Right lobe of liver (tissue), 4 donors: ENCODE measurements around the gene ART3.
"Not testable (repeated sequence)": the region's sequence is repeated elsewhere in the genome, so short reads cannot be mapped to it uniquely, and the experiment has no call there.

ENCODE experiments used
- CTCF ChIP-seq, 4 donors: fragments of 200-600 bp in 3 of 4; fragments of 450-650 bp in 1 of 4; IDR thresholded peaks; one replicate each; pipeline versions ENCODE4 v1.5.1 to v1.8.0; 2016 to 2022; ENCODE audit warnings: antibody characterized with exemption in 4 of 4, mild to moderate bottlenecking in 2 of 4
- POLR2A ChIP-seq: fragments of 450-650 bp; IDR thresholded peaks from one replicate; pipeline ENCODE4 v1.6.1; 2017; ENCODE audit warnings: antibody characterized with exemption, mild to moderate bottlenecking
- donor health status: DM: no; HTN: no; CAD: no.
- donor health status: DM: no; HTN: no; CAD: no.
- donor health status: DM: no; HTN: yes; CAD: no.

GRCh38 chr4:76042241-76042998, 32.1 kb upstream of the ART3 start:
- not testable (repeated sequence) for TF ChIP-seq POLR2A; CTCF (IDR thresholded peaks at IDR 0.05)
